NCI-H2171 treated with DMSO at 0.1 percent for 48 hours (cell line): ENCODE measurements around the gene GSDMA.
A peak's percentile ranks its signal among the peaks of the same experiment; 100 is the strongest.

Experiments used
- DNase-seq: peaks from one replicate; lab custom pipeline; 2025; lab: John Stamatoyannopoulos, UW

GSDMA gene

GRCh38 chr17:40022497-40022896 is 59.7 kb downstream of the GSDMA start:
- no peak for DNase-seq

- DNase-seq: no peak
These were observed 60.2 kb downstream of the GSDMA start for GRCh38 chr17:40022961-40023541.

GRCh38 chr17:40023590-40024292 is 60.9 kb downstream of the GSDMA start:
- no peak for DNase-seq

DNA sequence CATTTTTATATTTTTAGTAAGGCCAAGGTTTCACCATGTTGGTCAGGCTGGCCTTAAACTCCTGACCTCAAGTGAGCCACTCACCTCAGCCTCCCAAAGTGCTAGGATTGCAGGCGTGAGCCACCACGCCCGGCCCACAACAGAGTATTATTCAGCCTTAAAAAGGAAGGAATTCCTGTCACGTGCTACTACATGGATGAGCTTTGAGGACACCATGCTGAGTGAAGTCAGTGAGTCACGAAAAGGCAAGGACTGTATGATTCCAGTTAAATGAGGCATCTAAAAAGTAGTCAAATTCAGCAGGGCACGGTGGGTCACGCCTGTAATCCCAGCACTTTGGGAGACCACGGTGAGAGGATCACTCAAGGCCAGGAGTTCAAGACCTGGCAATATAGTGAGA is 62.1 kb downstream of the GSDMA start:
- DNase-seq: no peak

GRCh38 chr17:40025559-40025958 is 62.8 kb downstream of the GSDMA start:
- no peak for DNase-seq

- DNase-seq: no peak
These were observed 63.4 kb downstream of the GSDMA start for GRCh38 chr17:40025991-40026815.

- peak; percentile 49 for DNase-seq
These were observed 64.2 kb downstream of the GSDMA start for GRCh38 chr17:40026816-40027613.
